ENCODE results near the gene ORM2. TPM values are rescaled to one million over a fixed set of nuclear protein-coding genes. Genes with fewer than 3 reads are reported as not detected.
"Not testable (repeated sequence)": the region's sequence is repeated elsewhere in the genome, so short reads cannot be mapped to it uniquely, and the experiment has no call there.

The ORM2 gene
- total and polyA plus RNA-seq, 2 of the 8 experiments (the other 6 are each of a cell fraction or from before 2014, with no cell fraction given): 1.3 TPM; not detected in 1

- H3K79me1 ChIP-seq (ENCODE audit: low read depth, low read length); H3K27me3 ChIP-seq (replicated peaks in 1 of 4; ENCODE audit: control insufficient read depth in 3 of 4, extremely low read depth in 1 of 4, insufficient read depth in 3 of 4, low read length in 3 of 4); FAIRE-seq; H2AK5ac ChIP-seq (ENCODE audit: low read depth, low read length); DNase-seq (ENCODE audit: low read depth in 1 of 2, low spot score in 2 of 2); H3K79me2 ChIP-seq (ENCODE audit: control insufficient read depth in 1 of 2, insufficient read depth in 2 of 2, low read length in 2 of 2); H2BK15ac ChIP-seq (ENCODE audit: low read length); H3K9me3 ChIP-seq (ENCODE audit: insufficient read depth in 2 of 2, low read depth in 1 of 2, low read length in 1 of 2); H2AFZ ChIP-seq (ENCODE audit: low read length); H2BK5ac ChIP-seq (ENCODE audit: low read depth, low read length); H3K4me1 ChIP-seq (replicated peaks in 1 of 4; ENCODE audit: control insufficient read depth in 3 of 4, insufficient read depth in 4 of 4, low read length in 3 of 4); H3K4me2 ChIP-seq (ENCODE audit: insufficient read depth in 1 of 2, low read depth in 2 of 2, low read length in 2 of 2); H3K27ac ChIP-seq (ENCODE audit: low read depth, low read length); H3K23me2 ChIP-seq (ENCODE audit: low read depth, low read length); H2BK120ac ChIP-seq (replicated peaks; ENCODE audit: low read depth, low read length); H3K36me3 ChIP-seq (ENCODE audit: control insufficient read depth in 2 of 4, insufficient read depth in 4 of 4, low read length in 3 of 4); H3K4me3 ChIP-seq (ENCODE audit: extremely low read depth in 1 of 4, insufficient read depth in 2 of 4, low read depth in 3 of 4, low read length in 4 of 4); H4K8ac ChIP-seq (ENCODE audit: extremely low read depth, insufficient read depth, low read length); H3K56ac ChIP-seq (replicated peaks; ENCODE audit: insufficient read length, low read depth, low read length); H4K5ac ChIP-seq (ENCODE audit: insufficient read length, low read depth, low read length); H3K23ac ChIP-seq (ENCODE audit: insufficient read length); H2BK12ac ChIP-seq (ENCODE audit: low read depth, low read length); CTCF ChIA-PET (ENCODE audit: partially characterized antibody); H4K91ac ChIP-seq (replicated peaks; ENCODE audit: insufficient read length, low read length); H3K18ac ChIP-seq (ENCODE audit: extremely low read depth, low read length); POLR2A ChIA-PET (ENCODE audit: partially characterized antibody); H3K9ac ChIP-seq (replicated peaks in 1 of 4; ENCODE audit: extremely low read depth in 1 of 4, low read depth in 3 of 4, low read length in 3 of 4); H3K4ac ChIP-seq (replicated peaks; ENCODE audit: insufficient read length, low read depth, low read length); H3K14ac ChIP-seq (ENCODE audit: insufficient read length); H2BK20ac ChIP-seq (ENCODE audit: low read length); H4K20me1 ChIP-seq (replicated peaks in 1 of 2; ENCODE audit: control insufficient read depth in 1 of 2, insufficient read depth in 2 of 2, low read length in 2 of 2): not testable (repeated sequence)
- WGBS, 2 experiments (ENCODE audit: extremely low coverage in 1 of 2, insufficient coverage in 1 of 2, insufficient read length in 1 of 2, insufficient replicate concordance in 2 of 2, low coverage in 1 of 2, low lambda C conversion rate in 2 of 2, missing lambda C conversion rate in 1 of 2): 88% methylated on average over 7 of the region's 9 CpGs; no CpG with 5 or more reads in 1 of the 2 experiments
These were observed 4.7 kb upstream of the ORM2 start for GRCh38 chr9:114324965-114325364.

- WGBS, 2 experiments (ENCODE audit: extremely low coverage in 1 of 2, insufficient coverage in 1 of 2, insufficient read length in 1 of 2, insufficient replicate concordance in 2 of 2, low coverage in 1 of 2, low lambda C conversion rate in 2 of 2, missing lambda C conversion rate in 1 of 2): 75% methylated on average over 3 of the region's 3 CpGs; no CpG with 5 or more reads in 1 of the 2 experiments
- H2BK20ac ChIP-seq (ENCODE audit: low read length); H4K20me1 ChIP-seq (replicated peaks in 1 of 2; ENCODE audit: control insufficient read depth in 1 of 2, insufficient read depth in 2 of 2, low read length in 2 of 2); FAIRE-seq; H3K4me1 ChIP-seq (replicated peaks in 1 of 4; ENCODE audit: control insufficient read depth in 3 of 4, insufficient read depth in 4 of 4, low read length in 3 of 4); H3K79me2 ChIP-seq (ENCODE audit: control insufficient read depth in 1 of 2, insufficient read depth in 2 of 2, low read length in 2 of 2); H2BK15ac ChIP-seq (ENCODE audit: low read length); DNase-seq (ENCODE audit: low read depth in 1 of 2, low spot score in 2 of 2); POLR2A ChIA-PET (ENCODE audit: partially characterized antibody); H3K18ac ChIP-seq (ENCODE audit: extremely low read depth, low read length); H3K23me2 ChIP-seq (ENCODE audit: low read depth, low read length); H2AK5ac ChIP-seq (ENCODE audit: low read depth, low read length); H4K8ac ChIP-seq (ENCODE audit: extremely low read depth, insufficient read depth, low read length); H3K4me3 ChIP-seq (ENCODE audit: extremely low read depth in 1 of 4, insufficient read depth in 2 of 4, low read depth in 3 of 4, low read length in 4 of 4); H3K4me2 ChIP-seq (ENCODE audit: insufficient read depth in 1 of 2, low read depth in 2 of 2, low read length in 2 of 2); H2AFZ ChIP-seq (ENCODE audit: low read length); H3K79me1 ChIP-seq (ENCODE audit: low read depth, low read length); H2BK12ac ChIP-seq (ENCODE audit: low read depth, low read length); H2BK120ac ChIP-seq (replicated peaks; ENCODE audit: low read depth, low read length); H3K56ac ChIP-seq (replicated peaks; ENCODE audit: insufficient read length, low read depth, low read length); H3K27ac ChIP-seq (ENCODE audit: low read depth, low read length); H3K23ac ChIP-seq (ENCODE audit: insufficient read length); H2BK5ac ChIP-seq (ENCODE audit: low read depth, low read length); H3K9me3 ChIP-seq (ENCODE audit: insufficient read depth in 2 of 2, low read depth in 1 of 2, low read length in 1 of 2); H4K91ac ChIP-seq (replicated peaks; ENCODE audit: insufficient read length, low read length); H3K14ac ChIP-seq (ENCODE audit: insufficient read length); H3K9ac ChIP-seq (replicated peaks in 1 of 4; ENCODE audit: extremely low read depth in 1 of 4, low read depth in 3 of 4, low read length in 3 of 4); H3K4ac ChIP-seq (replicated peaks; ENCODE audit: insufficient read length, low read depth, low read length); H4K5ac ChIP-seq (ENCODE audit: insufficient read length, low read depth, low read length); H3K36me3 ChIP-seq (ENCODE audit: control insufficient read depth in 2 of 4, insufficient read depth in 4 of 4, low read length in 3 of 4); H3K27me3 ChIP-seq (replicated peaks in 1 of 4; ENCODE audit: control insufficient read depth in 3 of 4, extremely low read depth in 1 of 4, insufficient read depth in 3 of 4, low read length in 3 of 4): not testable (repeated sequence)
- CTCF ChIA-PET (ENCODE audit: partially characterized antibody): interaction anchor here (0.7 kb wide), 1 partner anchor 13 kb away, joined by 3 read pairs; no protein-coding TSS in a partner anchor
These were observed 3.9 kb upstream of the ORM2 start for GRCh38 chr9:114325684-114326254.
